ENCODE data around the gene COPB1.

Gene COPB1

GRCh38 chr11:14443638-14444037, 56.0 kb downstream of the COPB1 start:
- H3K4me3 ChIP-seq (ENCODE audit: low read length): no peak overlapping the region

GRCh38 chr11:14435717-14436512, 63.7 kb downstream of the COPB1 start:
- no peak overlapping the region for H3K4me3 ChIP-seq (ENCODE audit: low read length)
- no peak for DNase-seq (ENCODE audit: low read depth)
- TF ChIP-seq, protein P1, sequence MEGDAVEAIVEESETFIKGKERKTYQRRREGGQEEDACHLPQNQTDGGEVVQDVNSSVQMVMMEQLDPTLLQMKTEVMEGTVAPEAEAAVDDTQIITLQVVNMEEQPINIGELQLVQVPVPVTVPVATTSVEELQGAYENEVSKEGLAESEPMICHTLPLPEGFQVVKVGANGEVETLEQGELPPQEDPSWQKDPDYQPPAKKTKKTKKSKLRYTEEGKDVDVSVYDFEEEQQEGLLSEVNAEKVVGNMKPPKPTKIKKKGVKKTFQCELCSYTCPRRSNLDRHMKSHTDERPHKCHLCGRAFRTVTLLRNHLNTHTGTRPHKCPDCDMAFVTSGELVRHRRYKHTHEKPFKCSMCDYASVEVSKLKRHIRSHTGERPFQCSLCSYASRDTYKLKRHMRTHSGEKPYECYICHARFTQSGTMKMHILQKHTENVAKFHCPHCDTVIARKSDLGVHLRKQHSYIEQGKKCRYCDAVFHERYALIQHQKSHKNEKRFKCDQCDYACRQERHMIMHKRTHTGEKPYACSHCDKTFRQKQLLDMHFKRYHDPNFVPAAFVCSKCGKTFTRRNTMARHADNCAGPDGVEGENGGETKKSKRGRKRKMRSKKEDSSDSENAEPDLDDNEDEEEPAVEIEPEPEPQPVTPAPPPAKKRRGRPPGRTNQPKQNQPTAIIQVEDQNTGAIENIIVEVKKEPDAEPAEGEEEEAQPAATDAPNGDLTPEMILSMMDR (conservative IDR thresholded peaks at IDR 0.05; ENCODE audit: low read depth, low read length): no peak

More at GRCh38 chr11:14443638-14444037, 56.0 kb downstream of the COPB1 start:
- TF ChIP-seq, protein P1 (conservative IDR thresholded peaks at IDR 0.05; ENCODE audit: low read depth, low read length): no peak
- DNase-seq (ENCODE audit: low read depth): no peak

GRCh38 chr11:14425621-14426020, 74.0 kb downstream of the COPB1 start:
- TF ChIP-seq, protein P1 (conservative IDR thresholded peaks at IDR 0.05; ENCODE audit: low read depth, low read length): no peak

DNA sequence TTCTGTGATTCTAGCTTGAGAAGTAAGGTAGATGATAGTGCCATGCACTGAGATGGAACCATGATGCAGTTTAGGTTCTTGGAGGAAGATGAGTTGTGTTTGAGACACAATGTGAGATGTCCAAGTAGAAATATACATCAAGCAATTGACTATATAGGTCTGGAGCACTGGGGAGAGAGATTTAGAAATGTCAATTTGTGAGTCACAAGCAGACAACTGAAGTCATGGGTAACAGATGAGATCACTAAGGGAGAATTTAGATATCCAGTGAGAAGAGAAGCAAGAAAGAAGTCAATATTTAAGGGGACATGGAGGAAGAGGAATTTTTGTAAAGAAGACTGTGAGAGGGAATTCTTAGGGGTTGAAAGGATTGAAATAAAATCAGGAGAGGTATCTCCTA, 75.5 kb downstream of the COPB1 start:
- TF ChIP-seq, protein P1 (conservative IDR thresholded peaks at IDR 0.05; ENCODE audit: low read depth, low read length): no peak
- no peak for DNase-seq (ENCODE audit: low read depth)
- no peak overlapping the region for H3K4me3 ChIP-seq (ENCODE audit: low read length)

More at GRCh38 chr11:14425621-14426020, 74.0 kb downstream of the COPB1 start:
- no peak for DNase-seq (ENCODE audit: low read depth)
- no peak overlapping the region for H3K4me3 ChIP-seq (ENCODE audit: low read length)

GRCh38 chr11:14423633-14424032, 76.0 kb downstream of the COPB1 start:
- no peak for DNase-seq (ENCODE audit: low read depth)
- TF ChIP-seq, protein P1 (conservative IDR thresholded peaks at IDR 0.05; ENCODE audit: low read depth, low read length): no peak
- H3K4me3 ChIP-seq (ENCODE audit: low read length): no peak overlapping the region

DNA sequence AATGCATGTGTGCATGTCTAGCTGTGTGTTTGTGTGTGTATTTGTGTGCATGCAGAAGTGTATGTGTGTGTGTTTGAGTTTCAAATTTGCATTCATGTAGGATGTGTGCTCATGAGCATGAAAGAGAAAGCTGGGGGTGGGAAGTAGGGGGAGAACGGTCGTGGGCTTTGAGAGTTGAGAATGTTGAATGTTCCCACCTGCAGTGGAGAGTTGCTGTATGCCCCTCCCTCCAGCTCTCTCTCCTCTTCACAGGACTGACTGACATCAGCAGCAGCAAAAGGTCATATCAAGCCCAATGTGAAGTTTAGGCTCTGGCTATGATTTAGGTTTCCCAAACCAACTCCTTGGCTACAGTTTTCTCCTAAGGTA, 76.8 kb downstream of the COPB1 start:
- TF ChIP-seq, protein P1 (conservative IDR thresholded peaks at IDR 0.05; ENCODE audit: low read depth, low read length): no peak
- no peak overlapping the region for H3K4me3 ChIP-seq (ENCODE audit: low read length)
- no peak for DNase-seq (ENCODE audit: low read depth)
